ENCODE data around the gene SLC25A21. TPM values are rescaled to one million over a fixed set of nuclear protein-coding genes. Genes with fewer than 3 reads are reported as not detected.
"Not testable (repeated sequence)": the region's sequence is repeated elsewhere in the genome, so short reads cannot be mapped to it uniquely, and the experiment has no call there.

SLC25A21 gene
- total RNA-seq, 1 donor from 2014 or later = 0.81 TPM

DNA sequence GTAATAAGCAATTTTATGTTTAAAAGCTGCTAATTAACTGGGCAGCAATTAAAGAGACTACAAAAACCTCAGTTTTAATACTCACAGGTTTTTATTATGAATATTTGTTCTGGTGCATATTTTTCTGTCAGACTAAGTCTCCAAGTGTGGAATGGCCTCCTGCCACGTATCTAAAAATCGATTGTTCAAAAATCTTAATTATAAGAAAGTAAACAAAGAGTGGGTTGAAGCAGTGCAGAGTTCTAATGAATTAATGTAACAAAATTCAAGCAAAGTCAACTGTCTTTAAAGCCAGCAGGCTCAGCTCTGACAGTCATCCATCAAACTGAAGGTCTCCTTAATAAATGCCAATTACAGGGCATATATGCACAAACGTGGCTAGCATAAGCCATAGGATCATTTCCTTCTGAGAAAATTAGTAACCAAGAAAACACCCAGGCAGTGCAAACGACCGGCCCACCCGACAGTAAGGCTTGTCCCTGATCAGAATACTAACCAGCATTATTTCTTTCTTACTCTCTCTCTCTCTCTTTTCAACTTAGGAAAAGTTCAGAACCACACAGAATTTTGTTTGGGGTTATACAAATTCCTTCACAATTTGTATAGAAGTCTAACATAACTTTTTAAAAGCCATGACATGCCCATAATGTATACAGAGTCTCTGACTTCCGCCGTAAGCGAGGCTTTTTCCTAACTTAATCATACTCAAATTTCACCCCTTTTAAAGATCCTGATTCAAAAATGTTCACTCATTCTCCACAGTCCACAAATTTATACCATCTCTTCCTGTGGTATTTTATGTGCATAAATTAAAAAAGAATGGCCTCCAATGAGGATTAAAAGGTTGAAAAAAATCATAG, 83.8 kb downstream of the SLC25A21 start:
- no peak for TF ChIP-seq CTCF (conservative IDR thresholded peaks at IDR 0.05; ENCODE audit: low read depth, low read length)
- DNase-seq (ENCODE audit: low read depth) = no peak
- H3K4me3 ChIP-seq (ENCODE audit: low read depth, low read length) = no peak overlapping the region

- no peak for DNase-seq (ENCODE audit: low read depth)
- TF ChIP-seq CTCF (conservative IDR thresholded peaks at IDR 0.05; ENCODE audit: low read depth, low read length) = no peak
- no peak overlapping the region for H3K4me3 ChIP-seq (ENCODE audit: low read depth, low read length)
These were observed 84.9 kb downstream of the SLC25A21 start for GRCh38 chr14:37087520-37087919.

DNA sequence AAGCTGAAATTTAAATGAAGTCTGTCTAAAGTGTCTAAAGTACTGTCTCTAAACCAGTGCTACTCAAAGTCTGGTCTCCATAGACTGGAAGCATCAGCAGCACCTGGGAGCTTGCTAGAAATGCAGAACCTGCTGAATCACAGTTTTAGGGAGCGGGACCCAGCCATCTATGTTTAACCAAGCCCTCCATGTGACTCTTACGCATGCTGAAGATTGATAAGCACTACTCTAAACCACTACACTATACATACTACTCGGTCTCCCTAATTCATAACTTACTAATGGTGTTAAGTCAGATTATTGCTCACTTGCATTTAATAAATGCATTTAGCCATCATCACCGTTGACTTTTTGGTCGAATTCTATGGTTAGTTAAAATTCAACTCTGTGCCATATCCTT, 88.8 kb downstream of the SLC25A21 start:
- no peak overlapping the region for H3K4me3 ChIP-seq (ENCODE audit: low read depth, low read length)
- no peak for TF ChIP-seq CTCF (conservative IDR thresholded peaks at IDR 0.05; ENCODE audit: low read depth, low read length)
- no peak for DNase-seq (ENCODE audit: low read depth)

DNA sequence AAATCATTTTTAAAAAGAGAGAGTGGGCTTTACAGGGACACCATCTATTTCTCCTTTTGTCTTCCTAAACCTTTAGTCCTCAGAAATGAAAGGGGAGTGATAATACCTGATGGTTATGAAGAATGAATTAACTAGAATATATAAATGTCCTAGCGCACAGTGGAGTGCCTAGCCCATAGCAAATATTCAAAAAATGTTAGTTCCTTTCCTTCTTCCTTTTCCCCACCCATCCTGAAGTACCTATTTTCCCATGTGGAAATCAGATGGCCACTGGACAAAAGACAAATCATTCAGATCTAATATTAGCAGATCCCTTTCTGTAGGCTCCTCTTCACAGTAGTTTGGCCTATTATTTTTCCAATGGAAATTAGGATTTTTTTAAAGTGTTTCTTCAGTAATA, 90.0 kb downstream of the SLC25A21 start:
- H3K4me3 ChIP-seq (ENCODE audit: low read depth, low read length) = no peak overlapping the region
- TF ChIP-seq CTCF (conservative IDR thresholded peaks at IDR 0.05; ENCODE audit: low read depth, low read length) = no peak
- no peak for DNase-seq (ENCODE audit: low read depth)

GRCh38 chr14:37081856-37082255, 90.5 kb downstream of the SLC25A21 start:
- DNase-seq (ENCODE audit: low read depth) = no peak
- TF ChIP-seq CTCF (conservative IDR thresholded peaks at IDR 0.05; ENCODE audit: low read depth, low read length) = no peak
- H3K4me3 ChIP-seq (ENCODE audit: low read depth, low read length) = no peak overlapping the region

DNA sequence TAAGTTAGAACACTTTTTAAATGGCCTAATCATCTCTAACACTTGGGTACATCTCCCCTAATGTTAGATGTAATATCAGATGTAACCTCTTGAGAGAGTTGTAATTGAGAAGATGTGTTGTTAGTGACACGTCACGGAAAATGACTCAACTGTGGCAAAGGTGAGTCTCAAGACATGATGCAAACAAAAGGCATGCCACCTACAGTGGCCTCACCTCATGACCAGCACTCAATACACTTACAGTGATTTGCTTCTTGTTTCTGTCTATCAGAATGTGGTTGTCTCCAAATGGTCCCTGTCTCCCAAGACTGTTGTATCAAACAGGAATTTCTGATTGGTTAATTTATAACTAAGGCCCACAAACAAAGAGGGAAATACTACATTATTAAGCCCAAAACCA, 91.2 kb downstream of the SLC25A21 start:
- TF ChIP-seq CTCF (conservative IDR thresholded peaks at IDR 0.05; ENCODE audit: low read depth, low read length) = no peak
- H3K4me3 ChIP-seq (ENCODE audit: low read depth, low read length) = no peak overlapping the region
- peak; percentile 75 for DNase-seq (ENCODE audit: low read depth)

DNA sequence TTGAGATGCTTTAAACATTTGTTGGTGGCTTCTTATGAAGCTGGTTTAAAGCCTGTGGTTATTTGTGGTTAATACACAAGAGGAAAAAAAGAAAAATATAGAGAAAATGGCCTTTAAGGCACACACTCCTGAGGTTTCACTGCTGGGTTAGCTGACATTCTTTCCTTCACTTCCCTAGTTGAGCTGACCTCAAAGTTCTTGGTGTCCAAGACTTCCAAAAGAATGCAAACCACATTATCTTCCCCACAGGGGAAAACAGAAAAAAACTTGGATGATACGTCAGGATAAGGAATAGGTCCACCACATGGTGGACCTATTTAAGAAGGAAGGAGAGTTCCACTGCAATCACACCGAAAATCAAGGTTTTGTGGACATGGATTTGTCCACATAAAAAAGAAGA, 94.3 kb downstream of the SLC25A21 start:
- no peak for DNase-seq (ENCODE audit: low read depth)
- no peak overlapping the region for H3K4me3 ChIP-seq (ENCODE audit: low read depth, low read length)
- no peak for TF ChIP-seq CTCF (conservative IDR thresholded peaks at IDR 0.05; ENCODE audit: low read depth, low read length)

DNA sequence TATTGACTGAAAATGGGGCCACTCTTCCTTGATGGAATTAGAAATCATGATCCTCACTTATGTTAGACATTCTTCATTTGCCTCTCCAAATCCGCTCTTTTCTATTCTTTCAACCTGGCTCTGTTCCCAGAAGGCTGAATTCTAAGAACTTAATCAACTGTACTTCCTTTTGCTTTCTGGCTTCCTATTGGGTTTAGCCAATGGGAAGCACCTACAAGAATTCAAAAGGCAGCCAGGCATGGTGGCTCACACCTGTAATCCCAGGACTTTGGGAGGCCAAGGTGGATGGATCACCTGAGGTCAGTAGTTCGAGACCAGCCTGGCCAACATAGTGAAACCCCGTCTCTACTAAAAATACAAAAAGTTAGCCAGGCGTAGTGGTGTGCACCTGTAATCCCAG, 98.1 kb downstream of the SLC25A21 start:
- H3K4me3 ChIP-seq (ENCODE audit: low read depth, low read length) = not testable (repeated sequence)
- DNase-seq (ENCODE audit: low read depth) = peak; percentile 35

All from epithelial cell of proximal tubule (primary cell).